ENCODE results near the gene NLRC5. TPM values are rescaled to one million over a fixed set of nuclear protein-coding genes. Genes with fewer than 3 reads are reported as not detected.
"Not testable (repeated sequence)": the region's sequence is repeated elsewhere in the genome, so short reads cannot be mapped to it uniquely, and the experiment has no call there.

The NLRC5 gene
- total RNA-seq, 3 donors from 2014 or later = 110 to 127 (median 113) TPM

DNA sequence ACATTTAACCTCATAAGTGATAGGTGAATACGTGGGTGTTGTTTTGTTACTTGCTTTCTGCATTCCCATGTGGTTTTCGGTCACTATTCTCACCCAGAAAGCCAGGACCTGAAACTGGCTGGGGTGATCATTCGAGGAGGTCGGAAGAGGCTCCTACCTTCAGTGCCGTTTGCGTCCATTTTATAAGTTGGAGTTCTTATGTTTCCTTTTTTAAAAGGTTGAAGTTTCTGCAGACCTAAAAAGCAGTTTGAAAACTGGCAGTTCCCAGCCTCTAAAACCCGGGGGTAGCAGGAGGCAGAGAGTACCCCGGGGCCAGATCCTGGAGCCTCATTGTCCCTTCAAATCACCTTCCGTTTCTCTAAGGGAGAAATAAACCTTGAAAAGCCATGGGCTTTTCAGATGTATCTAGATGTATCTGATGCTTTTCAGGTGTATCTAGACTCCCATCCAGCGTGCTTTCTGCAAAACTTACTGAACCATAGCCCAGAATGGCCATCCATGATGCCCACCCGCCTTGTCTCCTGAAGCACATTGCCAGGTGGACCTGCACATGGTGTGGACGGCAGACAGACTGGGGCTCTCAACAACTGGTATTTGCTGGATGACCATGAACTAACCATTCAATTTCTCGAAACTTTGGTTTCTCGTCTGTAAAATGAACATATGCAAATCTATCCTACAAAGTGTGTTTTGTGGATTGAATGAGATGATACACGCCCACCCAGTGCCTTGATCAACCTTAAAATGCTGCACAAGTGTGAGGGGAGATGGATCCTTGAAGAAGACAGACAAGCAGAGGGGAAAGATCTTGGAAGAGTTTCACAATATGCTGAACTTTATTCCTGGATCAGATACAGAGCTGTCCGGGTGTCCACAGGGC is 1.3 kb downstream of the NLRC5 start:
- TF ChIP-seq, protein P1, sequence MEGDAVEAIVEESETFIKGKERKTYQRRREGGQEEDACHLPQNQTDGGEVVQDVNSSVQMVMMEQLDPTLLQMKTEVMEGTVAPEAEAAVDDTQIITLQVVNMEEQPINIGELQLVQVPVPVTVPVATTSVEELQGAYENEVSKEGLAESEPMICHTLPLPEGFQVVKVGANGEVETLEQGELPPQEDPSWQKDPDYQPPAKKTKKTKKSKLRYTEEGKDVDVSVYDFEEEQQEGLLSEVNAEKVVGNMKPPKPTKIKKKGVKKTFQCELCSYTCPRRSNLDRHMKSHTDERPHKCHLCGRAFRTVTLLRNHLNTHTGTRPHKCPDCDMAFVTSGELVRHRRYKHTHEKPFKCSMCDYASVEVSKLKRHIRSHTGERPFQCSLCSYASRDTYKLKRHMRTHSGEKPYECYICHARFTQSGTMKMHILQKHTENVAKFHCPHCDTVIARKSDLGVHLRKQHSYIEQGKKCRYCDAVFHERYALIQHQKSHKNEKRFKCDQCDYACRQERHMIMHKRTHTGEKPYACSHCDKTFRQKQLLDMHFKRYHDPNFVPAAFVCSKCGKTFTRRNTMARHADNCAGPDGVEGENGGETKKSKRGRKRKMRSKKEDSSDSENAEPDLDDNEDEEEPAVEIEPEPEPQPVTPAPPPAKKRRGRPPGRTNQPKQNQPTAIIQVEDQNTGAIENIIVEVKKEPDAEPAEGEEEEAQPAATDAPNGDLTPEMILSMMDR (IDR thresholded peaks at IDR 0.05) = no peak
- intact Hi-C loops (cut with DNase I, micrococcal nuclease) = no loop called here
- Histone ChIP-seq H3K4me1 (ENCODE audit: low read depth) (peaks cover 31% of the 10 kb centered on the region), H3K9me3 (no peaks in the 10 kb centered on the region), H3K36me3 (ENCODE audit: low read depth) (no peaks in the 10 kb centered on the region), H3K4me3 (no peak overlapping the region)
- ATAC-seq = no peak
- no peak for DNase-seq

DNA sequence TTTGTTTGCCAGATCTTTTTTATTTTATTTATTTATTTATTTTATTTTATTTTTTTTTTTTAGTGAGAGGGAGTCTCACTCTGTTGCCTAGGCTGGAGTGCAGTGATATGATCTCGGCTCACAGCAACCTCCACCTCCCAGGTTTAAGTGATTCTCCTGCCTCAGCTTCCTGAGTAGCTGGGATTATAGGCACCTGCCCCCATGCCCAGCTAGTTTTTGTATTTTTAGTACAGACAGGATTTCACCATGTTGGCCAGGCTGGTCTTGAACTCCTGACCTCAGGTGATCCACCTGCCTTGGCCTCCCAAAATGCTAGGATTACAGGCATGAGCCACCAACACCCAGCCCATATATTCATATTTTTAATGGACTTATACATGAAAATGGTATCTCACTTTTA is 3.1 kb downstream of the NLRC5 start:
- ATAC-seq; intact Hi-C loops (cut with DNase I, micrococcal nuclease); H3K4me3 ChIP-seq; H3K36me3 ChIP-seq (ENCODE audit: low read depth); DNase-seq; H3K9me3 ChIP-seq: not testable (repeated sequence)
- H3K4me1 ChIP-seq (ENCODE audit: low read depth) = peaks cover 28% of the 10 kb centered on the region

DNA sequence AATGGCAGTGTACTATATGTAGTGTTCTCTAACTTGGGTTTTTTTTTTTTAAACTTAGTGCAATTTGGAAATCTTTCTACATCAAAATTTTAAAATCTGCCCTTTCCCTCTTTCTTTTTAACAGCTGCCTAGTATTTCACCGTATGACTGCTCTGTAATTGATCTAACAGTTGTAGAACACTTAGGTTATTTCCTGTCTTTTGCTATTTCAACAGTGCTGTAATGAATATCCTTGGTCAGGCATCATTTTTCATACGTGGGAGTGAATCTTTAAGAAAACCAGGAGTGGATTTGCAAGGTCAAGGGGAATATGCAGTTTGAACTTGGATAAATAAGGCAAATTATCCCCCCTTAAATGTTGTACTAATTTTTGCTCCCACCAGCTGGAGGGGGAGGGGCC is 3.8 kb downstream of the NLRC5 start:
- intact Hi-C loops (cut with DNase I, micrococcal nuclease) = no loop called here
- H3K4me1 ChIP-seq (ENCODE audit: low read depth) = peaks cover 26% of the 10 kb centered on the region
- H3K9me3 ChIP-seq = no peaks in the 10 kb centered on the region
- DNase-seq = no peak
- H3K4me3 ChIP-seq = no peak overlapping the region
- ATAC-seq = no peak
- H3K36me3 ChIP-seq (ENCODE audit: low read depth) = no peaks in the 10 kb centered on the region
- TF ChIP-seq, protein P1 (IDR thresholded peaks at IDR 0.05) = no peak

GRCh38 chr16:56994311-56994710 is 5.0 kb downstream of the NLRC5 start:
- Histone ChIP-seq H3K4me3 (no peak overlapping the region), H3K9me3 (no peaks in the 10 kb centered on the region), H3K4me1 (ENCODE audit: low read depth) (peaks cover 20% of the 10 kb centered on the region), H3K36me3 (ENCODE audit: low read depth) (no peaks in the 10 kb centered on the region)
- ATAC-seq (no peak), DNase-seq (no peak)
- intact Hi-C loops (cut with DNase I, micrococcal nuclease) = no loop called here
- TF ChIP-seq, protein P1 (IDR thresholded peaks at IDR 0.05) = no peak

DNA sequence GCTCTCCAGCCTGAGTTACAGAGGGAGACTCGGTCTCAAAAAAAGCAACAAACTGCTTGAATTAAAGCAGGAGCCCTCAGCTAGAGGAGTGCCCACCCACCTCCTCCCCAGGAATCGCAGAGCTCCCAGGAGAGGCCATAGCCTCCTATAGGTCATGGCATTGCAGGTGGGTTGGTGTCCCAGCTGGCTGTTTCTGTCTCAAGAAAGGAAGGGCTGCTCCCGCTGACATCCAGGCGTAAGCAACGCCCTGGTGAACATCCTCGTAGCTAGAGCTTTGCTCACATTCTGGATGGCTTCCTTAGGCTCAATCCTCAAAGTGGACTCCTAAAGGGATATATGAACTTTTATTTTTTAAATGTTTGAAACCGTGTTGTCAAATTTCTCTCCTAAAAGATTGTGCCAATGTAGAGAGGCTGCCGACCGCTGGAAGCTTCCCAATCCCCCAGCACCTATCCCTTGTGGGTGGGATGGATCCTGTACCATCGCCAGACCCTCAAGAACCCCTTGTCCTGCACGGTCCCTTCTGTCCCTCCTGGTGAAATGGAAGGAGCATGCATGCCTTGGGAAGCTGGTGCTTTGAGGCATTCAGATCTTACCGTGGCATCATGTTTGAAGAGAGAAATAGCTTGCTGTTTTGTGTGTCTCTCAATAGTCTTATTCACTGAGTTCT is 5.9 kb downstream of the NLRC5 start:
- TF ChIP-seq, protein P1 (IDR thresholded peaks at IDR 0.05) = no peak
- no peak for DNase-seq
- ATAC-seq = no peak
- Histone ChIP-seq H3K4me3 (no peak overlapping the region), H3K9me3 (no peaks in the 10 kb centered on the region), H3K36me3 (ENCODE audit: low read depth) (no peaks in the 10 kb centered on the region), H3K4me1 (ENCODE audit: low read depth) (peaks cover 17% of the 10 kb centered on the region)
- intact Hi-C loops (cut with DNase I, micrococcal nuclease) = no loop called here

DNA sequence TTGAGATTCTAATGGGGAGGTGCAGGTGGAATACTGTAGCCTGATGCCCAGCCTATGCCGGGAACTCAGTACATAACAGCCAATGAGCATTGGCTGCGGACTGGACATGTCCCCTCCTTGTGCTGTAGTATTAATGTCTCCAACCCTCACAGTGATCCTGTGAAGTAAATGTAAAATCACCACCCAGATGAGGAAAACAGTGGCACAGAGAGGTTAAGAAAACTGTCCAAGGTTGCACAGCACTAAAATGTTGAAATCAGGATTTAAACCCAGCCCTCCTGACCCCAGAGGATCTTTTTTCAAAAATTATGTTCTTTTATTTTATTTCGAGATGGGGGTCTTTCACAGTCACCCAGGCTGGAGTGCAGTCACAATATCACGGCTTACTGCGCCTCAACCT is 7.9 kb downstream of the NLRC5 start:
- Histone ChIP-seq H3K4me3 (no peak overlapping the region), H3K4me1 (ENCODE audit: low read depth) (peaks cover 6% of the 10 kb centered on the region), H3K36me3 (ENCODE audit: low read depth) (no peaks in the 10 kb centered on the region), H3K9me3 (no peaks in the 10 kb centered on the region)
- DNase-seq = no peak
- no peak for ATAC-seq
- TF ChIP-seq, protein P1 (IDR thresholded peaks at IDR 0.05) = no peak
- intact Hi-C loops (cut with DNase I, micrococcal nuclease) = no loop called here
